Measurements from ENCODE around the gene SOX13.

SOX13 gene

GRCh38 chr1:204171751-204172178 lies 98.8 kb downstream of the SOX13 start:
- TF ChIP-seq, protein P1, sequence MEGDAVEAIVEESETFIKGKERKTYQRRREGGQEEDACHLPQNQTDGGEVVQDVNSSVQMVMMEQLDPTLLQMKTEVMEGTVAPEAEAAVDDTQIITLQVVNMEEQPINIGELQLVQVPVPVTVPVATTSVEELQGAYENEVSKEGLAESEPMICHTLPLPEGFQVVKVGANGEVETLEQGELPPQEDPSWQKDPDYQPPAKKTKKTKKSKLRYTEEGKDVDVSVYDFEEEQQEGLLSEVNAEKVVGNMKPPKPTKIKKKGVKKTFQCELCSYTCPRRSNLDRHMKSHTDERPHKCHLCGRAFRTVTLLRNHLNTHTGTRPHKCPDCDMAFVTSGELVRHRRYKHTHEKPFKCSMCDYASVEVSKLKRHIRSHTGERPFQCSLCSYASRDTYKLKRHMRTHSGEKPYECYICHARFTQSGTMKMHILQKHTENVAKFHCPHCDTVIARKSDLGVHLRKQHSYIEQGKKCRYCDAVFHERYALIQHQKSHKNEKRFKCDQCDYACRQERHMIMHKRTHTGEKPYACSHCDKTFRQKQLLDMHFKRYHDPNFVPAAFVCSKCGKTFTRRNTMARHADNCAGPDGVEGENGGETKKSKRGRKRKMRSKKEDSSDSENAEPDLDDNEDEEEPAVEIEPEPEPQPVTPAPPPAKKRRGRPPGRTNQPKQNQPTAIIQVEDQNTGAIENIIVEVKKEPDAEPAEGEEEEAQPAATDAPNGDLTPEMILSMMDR (IDR thresholded peaks at IDR 0.05; ENCODE audit: borderline replicate concordance, control extremely low read depth, extremely low read depth, insufficient read depth, missing control alignments): no peak
- DNase-seq (ENCODE audit: low spot score): no peak
- in situ Hi-C loops (cut with MboI; ENCODE audit: low sequenced_read_pairs, unreplicated experiment): no loop called here

- TF ChIP-seq, protein P1 (IDR thresholded peaks at IDR 0.05; ENCODE audit: borderline replicate concordance, control extremely low read depth, extremely low read depth, insufficient read depth, missing control alignments): no peak
- DNase-seq (ENCODE audit: low spot score): no peak
- in situ Hi-C loops (cut with MboI; ENCODE audit: low sequenced_read_pairs, unreplicated experiment): no loop called here
Measured at GRCh38 chr1:204172404-204173029, 99.6 kb downstream of the SOX13 start.

DNA sequence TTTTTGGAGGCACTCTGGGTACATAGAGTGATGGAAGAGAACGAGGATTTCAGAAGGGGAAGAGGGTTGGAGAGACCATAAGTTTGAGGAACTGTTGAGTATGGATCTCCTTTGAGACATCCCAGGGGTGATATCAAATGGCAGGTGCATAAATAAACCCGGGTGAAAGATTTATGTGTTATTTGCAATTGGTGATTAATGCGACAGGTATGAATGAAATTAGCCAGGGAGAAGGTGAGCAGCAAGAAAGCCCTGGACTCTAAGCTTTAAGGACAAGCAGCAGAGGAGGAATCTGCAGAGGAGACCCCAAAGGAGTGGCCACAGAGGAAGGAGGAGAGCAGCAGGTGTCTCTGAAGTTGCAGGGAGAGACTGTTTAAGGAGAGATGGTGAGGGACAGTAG lies 102.0 kb downstream of the SOX13 start:
- TF ChIP-seq, protein P1 (IDR thresholded peaks at IDR 0.05; ENCODE audit: borderline replicate concordance, control extremely low read depth, extremely low read depth, insufficient read depth, missing control alignments): no peak
- in situ Hi-C loops (cut with MboI; ENCODE audit: low sequenced_read_pairs, unreplicated experiment): no loop called here
- DNase-seq (ENCODE audit: low spot score): no peak

DNA sequence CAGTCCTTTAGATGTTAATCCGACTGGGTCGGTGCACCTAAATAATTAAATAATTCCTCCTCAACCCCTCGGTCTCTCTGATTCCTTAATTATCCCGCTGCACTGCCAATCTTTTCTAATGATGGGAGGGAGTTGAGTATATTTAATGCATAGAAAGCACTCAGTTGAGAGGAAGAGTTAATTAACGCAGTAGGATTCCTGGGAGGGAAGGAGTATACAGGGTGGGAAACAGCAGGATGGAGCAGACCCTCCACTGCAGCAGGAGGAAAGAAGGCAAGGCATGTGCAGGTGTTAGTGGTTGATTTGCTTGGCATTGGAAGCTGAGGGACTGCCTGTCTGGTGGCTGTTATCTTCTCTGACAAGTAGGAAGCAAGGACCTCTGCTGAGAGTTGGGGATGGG lies 103.1 kb downstream of the SOX13 start:
- DNase-seq (ENCODE audit: low spot score): no peak
- TF ChIP-seq, protein P1 (IDR thresholded peaks at IDR 0.05; ENCODE audit: borderline replicate concordance, control extremely low read depth, extremely low read depth, insufficient read depth, missing control alignments): no peak
- in situ Hi-C loops (cut with MboI; ENCODE audit: low sequenced_read_pairs, unreplicated experiment): no loop called here

DNA sequence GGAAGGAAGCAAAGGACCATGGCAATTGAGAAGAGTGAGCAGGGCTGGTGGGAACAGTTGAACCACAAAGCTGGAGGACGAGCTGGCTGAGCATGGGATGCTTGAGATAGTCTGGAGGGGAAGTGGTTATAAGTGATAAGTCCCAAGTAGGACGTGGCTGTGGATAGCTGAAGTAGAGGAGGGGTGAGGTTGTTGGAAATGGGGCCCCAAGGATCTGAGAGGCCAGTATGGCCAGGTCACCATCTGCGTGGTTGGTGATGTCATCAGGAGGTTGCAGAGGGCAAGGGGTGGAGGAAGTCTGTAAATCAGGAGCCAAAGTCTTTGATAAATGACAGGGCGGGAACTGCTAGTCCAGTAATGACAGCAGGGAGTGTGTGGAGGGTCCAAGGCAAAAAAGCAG lies 104.2 kb downstream of the SOX13 start:
- in situ Hi-C loops (cut with MboI; ENCODE audit: low sequenced_read_pairs, unreplicated experiment): no loop called here
- TF ChIP-seq, protein P1 (IDR thresholded peaks at IDR 0.05; ENCODE audit: borderline replicate concordance, control extremely low read depth, extremely low read depth, insufficient read depth, missing control alignments): no peak
- DNase-seq (ENCODE audit: low spot score): no peak

Measured in GM13976 (cell line).